Fibroblast of lung (primary cell): ENCODE data around the gene ZNF672.

ENCODE experiments used
- EZH2 ChIP-seq: IDR thresholded peaks from 2 replicates; pipeline ENCODE4 v1.5.1; 2012; ENCODE audit warnings: low read length, control low read depth, mild to moderate bottlenecking; ENCODE audit errors: missing control alignments
- TF ChIP-seq, protein P1 (sequence below), 2 donors: IDR thresholded peaks in 1 of 2; conservative IDR thresholded peaks in 1 of 2; 1 replicate in 1 of 2; 2 replicates in 1 of 2; pipeline ENCODE4 v1.5.1; 2011 to 2012; ENCODE audit warnings: low read length in 2 of 2, control low read depth in 1 of 2, inconsistent platforms in 1 of 2, low read depth in 1 of 2, mild to moderate bottlenecking in 1 of 2

DNA sequence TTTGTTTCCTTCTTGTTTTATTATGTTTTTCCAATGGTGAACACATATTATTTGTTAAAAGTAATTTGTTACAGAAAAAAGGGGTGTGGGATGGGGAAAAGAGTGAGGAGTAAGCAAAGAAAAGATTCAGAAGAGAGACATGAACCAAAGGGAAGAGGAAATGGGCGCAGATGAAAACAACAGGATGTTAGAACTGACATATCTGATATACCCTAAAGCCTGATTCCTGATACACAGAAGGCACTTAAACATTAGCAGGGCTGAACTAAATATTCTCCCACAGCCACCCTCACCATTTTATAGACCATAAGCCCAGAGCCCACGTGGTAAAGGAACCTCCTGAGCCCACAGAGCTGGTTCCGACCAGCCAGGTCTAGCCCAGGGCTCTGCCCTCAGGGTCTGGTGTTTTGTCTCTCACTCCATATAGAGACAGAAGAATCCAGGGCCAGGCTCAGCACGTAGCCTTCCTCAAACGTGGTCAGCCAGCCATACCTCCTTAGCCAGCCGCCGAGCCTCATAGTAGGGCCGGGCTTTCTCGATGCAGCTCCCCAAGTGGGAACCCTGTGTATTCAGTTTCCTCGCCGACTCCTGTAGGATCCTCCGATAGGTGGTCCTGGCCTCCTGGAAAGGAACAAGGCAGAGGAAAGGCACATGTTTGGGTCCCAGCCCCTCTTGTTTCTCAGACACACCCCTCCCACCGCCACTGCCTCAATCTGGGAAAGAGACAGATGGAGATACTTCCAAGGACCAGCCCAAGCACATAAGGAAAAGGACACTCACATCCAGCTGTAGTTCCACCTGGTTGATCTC is 21.8 kb upstream of the ZNF672 start:
- TF ChIP-seq, protein P1, sequence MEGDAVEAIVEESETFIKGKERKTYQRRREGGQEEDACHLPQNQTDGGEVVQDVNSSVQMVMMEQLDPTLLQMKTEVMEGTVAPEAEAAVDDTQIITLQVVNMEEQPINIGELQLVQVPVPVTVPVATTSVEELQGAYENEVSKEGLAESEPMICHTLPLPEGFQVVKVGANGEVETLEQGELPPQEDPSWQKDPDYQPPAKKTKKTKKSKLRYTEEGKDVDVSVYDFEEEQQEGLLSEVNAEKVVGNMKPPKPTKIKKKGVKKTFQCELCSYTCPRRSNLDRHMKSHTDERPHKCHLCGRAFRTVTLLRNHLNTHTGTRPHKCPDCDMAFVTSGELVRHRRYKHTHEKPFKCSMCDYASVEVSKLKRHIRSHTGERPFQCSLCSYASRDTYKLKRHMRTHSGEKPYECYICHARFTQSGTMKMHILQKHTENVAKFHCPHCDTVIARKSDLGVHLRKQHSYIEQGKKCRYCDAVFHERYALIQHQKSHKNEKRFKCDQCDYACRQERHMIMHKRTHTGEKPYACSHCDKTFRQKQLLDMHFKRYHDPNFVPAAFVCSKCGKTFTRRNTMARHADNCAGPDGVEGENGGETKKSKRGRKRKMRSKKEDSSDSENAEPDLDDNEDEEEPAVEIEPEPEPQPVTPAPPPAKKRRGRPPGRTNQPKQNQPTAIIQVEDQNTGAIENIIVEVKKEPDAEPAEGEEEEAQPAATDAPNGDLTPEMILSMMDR (conservative IDR thresholded peaks at IDR 0.05 in 1 of 2, IDR thresholded peaks at IDR 0.05 in 1 of 2; ENCODE audit: low read depth in 1 of 2, low read length in 2 of 2): no peak
- no peak for TF ChIP-seq EZH2
